Liver (tissue), 3 donors: ENCODE results near the gene PTCD2.

Experiments
- CTCF ChIP-seq: fragments of 150-350 bp; IDR thresholded peaks from 2 replicates; pipeline ENCODE4 v1.5.1; 2017; ENCODE audit warnings: improper control_type of control experiment, low read depth, low read length; ENCODE audit not compliant: missing input control
- JUND ChIP-seq, 2 donors: IDR thresholded peaks; 2 replicates each; pipeline ENCODE4 v1.6.1; 2016; ENCODE audit warnings: antibody characterized with exemption in 2 of 2
- RAD21 ChIP-seq, 2 donors: IDR thresholded peaks; 2 replicates each; pipeline ENCODE4 v1.6.1; 2016; ENCODE audit warnings: antibody characterized with exemption in 2 of 2, mild to moderate bottlenecking in 2 of 2
- REST ChIP-seq: IDR thresholded peaks from 2 replicates; pipeline ENCODE4 v1.6.1; 2016; ENCODE audit warnings: antibody characterized with exemption, mild to moderate bottlenecking
- SP1 ChIP-seq: IDR thresholded peaks from 2 replicates; pipeline ENCODE4 v1.6.1; 2018; ENCODE audit warnings: antibody characterized with exemption, mild to moderate bottlenecking
- YY1 ChIP-seq: IDR thresholded peaks from 2 replicates; pipeline ENCODE4 v1.6.1; 2016; ENCODE audit warnings: antibody characterized with exemption, mild to moderate bottlenecking
- TF ChIP-seq, protein P1 (sequence below): IDR thresholded peaks from 2 replicates; pipeline ENCODE4 v1.6.1; 2016; ENCODE audit warnings: antibody characterized with exemption
- donor health status: healthy.
- donor health status: healthy.

- no peak for TF ChIP-seq CTCF
- TF ChIP-seq, protein P1, sequence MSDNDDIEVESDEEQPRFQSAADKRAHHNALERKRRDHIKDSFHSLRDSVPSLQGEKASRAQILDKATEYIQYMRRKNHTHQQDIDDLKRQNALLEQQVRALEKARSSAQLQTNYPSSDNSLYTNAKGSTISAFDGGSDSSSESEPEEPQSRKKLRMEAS: no peak
- no peak for TF ChIP-seq YY1
- no peak for TF ChIP-seq JUND (IDR thresholded peaks at IDR 0.05)
- no peak for TF ChIP-seq SP1
- TF ChIP-seq RAD21 (IDR thresholded peaks at IDR 0.05): no peak
- no peak for TF ChIP-seq REST
Observed at GRCh38 chr5:72326306-72326649, 6.1 kb downstream of the PTCD2 start.
